Measurements from ENCODE around the gene PACRG. TPM values are rescaled to one million over a fixed set of nuclear protein-coding genes. Genes with fewer than 3 reads are reported as not detected.

The PACRG gene
- total and polyA plus RNA-seq, 2 of the 8 experiments (the other 6 are each of a cell fraction or from before 2014, with no cell fraction given) = 0.44 to 0.54 TPM

DNA sequence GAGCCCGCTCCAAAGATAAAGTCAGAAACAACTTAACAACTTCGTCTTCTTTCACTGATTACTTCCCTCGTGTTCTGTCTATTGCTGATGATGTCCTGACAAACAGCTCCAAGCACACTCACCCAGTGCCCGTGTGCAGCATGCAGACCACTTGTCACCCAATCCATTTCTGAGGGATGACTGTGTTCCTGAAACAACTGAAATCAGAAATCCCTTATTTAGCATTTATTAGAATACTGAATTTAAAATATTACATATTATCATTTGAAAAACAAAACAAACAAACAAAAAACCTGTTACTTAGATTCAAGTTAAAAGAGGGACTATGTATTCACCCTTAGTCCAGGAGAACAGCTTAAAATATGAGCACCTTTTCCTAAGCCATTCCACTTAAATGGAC, 463.0 kb downstream of the PACRG start:
- POLR2A ChIA-PET (ENCODE audit: partially characterized antibody) = interaction anchor here (0.6 kb wide), 1 partner anchor 220 kb away, joined by 3 read pairs; no protein-coding TSS in a partner anchor
- no peak for FAIRE-seq
- no peak for DNase-seq (ENCODE audit: low read depth in 1 of 2, low spot score in 2 of 2)
- Histone ChIP-seq H2BK5ac (ENCODE audit: low read depth, low read length) (no peak overlapping the region), H3K79me1 (ENCODE audit: low read depth, low read length) (no peaks in the 10 kb centered on the region), H3K9ac (replicated peaks in 1 of 4; ENCODE audit: extremely low read depth in 1 of 4, low read depth in 3 of 4, low read length in 3 of 4) (no peak overlapping the region), H3K18ac (ENCODE audit: extremely low read depth, low read length) (no peak overlapping the region), H3K79me2 (ENCODE audit: control insufficient read depth in 1 of 2, insufficient read depth in 2 of 2, low read length in 2 of 2) (no peaks in the 10 kb centered on the region), H4K8ac (ENCODE audit: extremely low read depth, insufficient read depth, low read length) (no peak overlapping the region), H3K27ac (ENCODE audit: low read depth, low read length) (no peak overlapping the region), H4K5ac (ENCODE audit: insufficient read length, low read depth, low read length) (no peak overlapping the region), H3K27me3 (replicated peaks in 1 of 4; ENCODE audit: control insufficient read depth in 3 of 4, extremely low read depth in 1 of 4, insufficient read depth in 3 of 4, low read length in 3 of 4) (no peaks in the 10 kb centered on the region), H3K14ac (ENCODE audit: insufficient read length) (no peak overlapping the region), H3K23me2 (ENCODE audit: low read depth, low read length) (no peaks in the 10 kb centered on the region), H2BK20ac (ENCODE audit: low read length) (no peak overlapping the region), H3K4me3 (ENCODE audit: extremely low read depth in 1 of 4, insufficient read depth in 2 of 4, low read depth in 3 of 4, low read length in 4 of 4) (no peak overlapping the region), H3K4ac (replicated peaks; ENCODE audit: insufficient read length, low read depth, low read length) (no peak overlapping the region), H3K56ac (replicated peaks; ENCODE audit: insufficient read length, low read depth, low read length) (no peak overlapping the region), H3K23ac (ENCODE audit: insufficient read length) (no peak overlapping the region), H4K20me1 (replicated peaks in 1 of 2; ENCODE audit: control insufficient read depth in 1 of 2, insufficient read depth in 2 of 2, low read length in 2 of 2) (no peaks in the 10 kb centered on the region), H2AFZ (ENCODE audit: low read length) (no peak overlapping the region), H2AK5ac (ENCODE audit: low read depth, low read length) (no peak overlapping the region), H2BK15ac (ENCODE audit: low read length) (no peak overlapping the region), H3K36me3 (ENCODE audit: control insufficient read depth in 2 of 4, insufficient read depth in 4 of 4, low read length in 3 of 4) (no peaks in the 10 kb centered on the region), H2BK12ac (ENCODE audit: low read depth, low read length) (no peak overlapping the region), H4K91ac (replicated peaks; ENCODE audit: insufficient read length, low read length) (no peak overlapping the region), H3K4me1 (replicated peaks in 1 of 4; ENCODE audit: control insufficient read depth in 3 of 4, insufficient read depth in 4 of 4, low read length in 3 of 4) (peaks cover 0 to 5% (median 0%) of the 10 kb centered on the region in 4 experiments; a peak in 4 of 7 replicates), H3K4me2 (ENCODE audit: insufficient read depth in 1 of 2, low read depth in 2 of 2, low read length in 2 of 2) (no peak overlapping the region), H3K9me3 (ENCODE audit: insufficient read depth in 2 of 2, low read depth in 1 of 2, low read length in 1 of 2) (no peaks in the 10 kb centered on the region), H2BK120ac (replicated peaks; ENCODE audit: low read depth, low read length) (no peak overlapping the region)
- 93% methylated on average over 4 of the region's 4 CpGs; no CpG with 5 or more reads in 1 of the 2 experiments for WGBS, 2 experiments (ENCODE audit: extremely low coverage in 1 of 2, insufficient coverage in 1 of 2, insufficient read length in 1 of 2, insufficient replicate concordance in 2 of 2, low coverage in 1 of 2, low lambda C conversion rate in 2 of 2, missing lambda C conversion rate in 1 of 2)
- CTCF ChIA-PET (ENCODE audit: partially characterized antibody) = interaction anchor here (0.7 to 1.2 kb wide), 3 partner anchors 118 to 150 kb away, joined by 3 read pairs; no protein-coding TSS in a partner anchor
